Fibroblast of skin of back (primary cell): ENCODE data around the gene ELOVL4. TPM values are rescaled to one million over a fixed set of nuclear protein-coding genes. Genes with fewer than 3 reads are reported as not detected.

ENCODE experiments used
- DNase-seq: peaks from one replicate; pipeline ENCODE4 v3.0.0-alpha.2; 2013
- polyA plus RNA-seq, 2 experiments: library from polyadenylated mRNA; unstranded; fragments of 120-200 nt; gene quantifications; one replicate each; pipeline ENCODE4 v1.2.1, GENCODE V29; 2013; ENCODE audit not compliant: insufficient read length in 2 of 2

ELOVL4 gene
- polyA plus RNA-seq (2013, experiment 1 of 2; ENCODE audit: insufficient read length): 3.7 TPM
- 3.8 TPM for polyA plus RNA-seq (2013, experiment 2 of 2; ENCODE audit: insufficient read length)

GRCh38 chr6:79947191-79948186 lies at the start of gene ELOVL4:
ELOVL4 (minus strand) TSS chr6:79947553; CDS start chr6:79947279, 274 bp downstream.
- peak; percentile 80 for DNase-seq

DNA sequence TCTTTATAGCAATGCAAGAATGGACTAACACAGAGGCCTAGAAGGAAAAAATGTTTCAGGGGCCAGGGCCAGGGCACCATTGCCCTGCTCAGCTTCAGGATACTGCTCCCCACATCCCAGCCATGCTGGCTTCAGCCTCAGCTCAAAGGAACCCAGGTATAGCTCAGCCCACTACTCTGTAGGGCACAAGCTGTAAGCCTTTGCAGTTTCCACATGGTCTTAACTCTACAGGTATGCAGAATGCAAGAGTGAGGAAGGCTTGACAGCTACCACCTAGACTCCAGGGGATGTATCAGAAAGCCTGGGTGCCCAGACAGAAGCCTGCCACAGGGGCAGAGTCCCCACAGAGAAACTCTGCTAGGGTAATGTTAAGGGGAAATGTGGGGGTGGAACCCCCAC lies 46.6 kb upstream of the ELOVL4 start:
- no peak for DNase-seq

DNA sequence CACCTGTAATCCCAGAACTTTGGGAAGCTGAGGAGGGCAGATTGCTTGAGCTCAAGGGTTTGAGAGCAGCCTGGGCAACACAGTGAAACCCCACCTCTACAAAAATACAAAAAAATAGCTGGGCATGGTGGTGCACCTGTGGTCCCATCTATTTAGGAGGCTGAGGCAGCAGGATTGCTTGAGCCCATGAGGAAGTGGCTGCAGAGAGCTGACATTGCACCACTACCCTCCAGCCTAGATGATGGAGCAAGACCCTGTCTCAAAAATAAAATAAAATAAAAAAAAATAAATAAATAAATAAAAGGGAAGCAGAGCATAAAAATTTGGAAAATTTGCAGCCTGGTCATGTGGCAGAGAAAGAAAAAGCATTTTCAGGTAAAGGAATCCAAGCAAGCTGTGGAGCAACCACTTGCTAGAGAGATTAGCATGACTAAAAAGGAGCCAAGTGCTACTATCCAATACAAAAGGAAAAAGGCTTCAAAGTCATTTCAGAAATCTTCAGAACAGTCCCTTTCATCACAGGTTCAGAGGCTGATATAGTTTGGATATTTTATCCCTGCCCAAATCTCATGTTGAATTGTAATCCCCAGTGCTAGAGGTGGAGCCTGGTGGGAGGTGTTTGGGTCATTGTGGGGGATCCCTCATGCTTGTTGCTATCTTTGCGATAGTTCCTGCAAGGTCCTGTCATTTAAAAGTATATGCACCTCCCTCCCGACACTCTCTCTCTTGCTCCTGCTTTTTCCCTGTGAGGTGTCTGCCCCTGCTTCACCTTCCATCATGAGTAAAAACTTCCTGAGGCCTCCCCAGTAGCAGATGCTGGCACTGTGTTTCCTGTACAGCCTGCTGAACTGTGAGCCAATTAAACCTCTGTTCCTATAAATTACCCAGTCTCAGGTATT lies 45.9 kb upstream of the ELOVL4 start:
- DNase-seq: no peak

GRCh38 chr6:79989641-79990040 lies 42.3 kb upstream of the ELOVL4 start:
- DNase-seq: no peak

DNA sequence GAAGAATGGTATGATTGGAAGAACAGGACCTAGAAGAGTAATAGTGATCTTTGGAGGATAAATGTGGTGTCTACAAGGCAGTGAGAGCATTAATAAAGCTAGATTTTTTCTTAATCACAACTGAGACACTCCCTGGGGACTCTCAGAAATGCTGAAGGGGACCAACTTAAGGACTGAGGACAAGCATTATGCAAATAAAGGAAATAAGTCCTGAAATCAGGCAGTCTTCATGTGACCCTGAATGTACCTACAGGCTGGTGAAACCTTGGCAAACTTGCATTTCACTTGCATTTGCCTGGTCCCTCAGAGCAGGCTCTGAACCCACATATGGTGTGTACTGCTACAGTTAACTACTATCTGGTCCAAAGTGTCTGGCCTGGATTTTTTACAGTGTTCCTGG lies 37.8 kb upstream of the ELOVL4 start:
- DNase-seq: no peak

DNA sequence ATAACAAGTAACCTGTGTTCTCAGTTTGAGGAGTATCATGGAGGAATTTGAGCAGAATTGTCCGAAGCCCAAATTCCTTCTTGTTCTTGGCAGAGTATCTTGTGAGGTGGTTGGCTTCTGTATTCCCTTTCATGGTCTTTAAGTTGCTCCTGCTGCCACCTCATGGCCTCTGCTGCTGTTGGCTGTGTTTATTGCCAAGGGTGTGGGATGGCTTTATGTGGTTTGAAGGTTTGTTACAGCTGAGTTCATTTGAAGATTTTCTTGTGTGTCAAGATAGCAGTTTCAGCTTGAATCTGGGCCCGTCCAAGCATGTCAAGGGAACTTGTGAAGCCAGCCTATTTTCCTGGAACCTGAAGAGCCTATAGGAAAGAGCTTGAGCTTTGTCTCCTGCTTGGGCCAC lies 36.9 kb upstream of the ELOVL4 start:
- no peak for DNase-seq

DNA sequence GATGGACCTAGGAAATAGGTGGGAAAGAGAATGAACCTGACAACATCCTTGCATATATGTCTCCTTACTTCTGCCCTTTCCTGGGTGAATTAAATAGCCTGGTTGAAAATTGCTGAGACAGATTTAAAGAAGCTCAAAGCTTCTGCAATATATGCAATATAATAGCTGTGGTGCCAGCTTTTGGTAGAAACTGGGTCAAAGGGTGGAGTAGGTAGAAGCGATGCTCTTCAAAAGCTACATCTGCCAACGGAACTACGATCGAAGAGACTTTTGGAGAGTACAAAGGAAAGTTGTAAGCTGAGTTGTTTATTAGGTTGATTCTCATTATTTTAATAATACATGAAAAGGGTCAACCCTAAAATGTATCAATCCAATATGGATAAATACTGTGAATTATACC lies 34.3 kb upstream of the ELOVL4 start:
- no peak for DNase-seq

DNA sequence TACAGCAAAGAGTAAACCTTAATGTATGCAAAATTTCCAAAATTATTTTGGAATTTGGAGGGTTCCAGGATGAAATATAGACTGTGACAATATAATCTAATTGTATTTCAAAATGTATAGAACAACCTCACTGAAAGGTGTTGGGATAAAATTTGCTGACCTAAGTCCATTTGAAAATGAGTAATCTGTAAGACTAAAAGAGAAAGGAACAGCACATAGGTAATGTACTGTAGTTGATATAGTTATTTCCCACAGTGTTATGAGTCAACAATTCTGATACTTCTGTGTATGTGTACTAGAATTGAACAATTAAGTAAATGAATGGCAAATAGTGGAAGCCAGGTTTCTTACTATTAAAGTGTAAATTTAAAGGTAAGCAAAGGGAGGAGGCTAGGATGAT lies 23.8 kb upstream of the ELOVL4 start:
- no peak for DNase-seq

GRCh38 chr6:79969784-79970183 lies 22.4 kb upstream of the ELOVL4 start:
- no peak for DNase-seq

DNA sequence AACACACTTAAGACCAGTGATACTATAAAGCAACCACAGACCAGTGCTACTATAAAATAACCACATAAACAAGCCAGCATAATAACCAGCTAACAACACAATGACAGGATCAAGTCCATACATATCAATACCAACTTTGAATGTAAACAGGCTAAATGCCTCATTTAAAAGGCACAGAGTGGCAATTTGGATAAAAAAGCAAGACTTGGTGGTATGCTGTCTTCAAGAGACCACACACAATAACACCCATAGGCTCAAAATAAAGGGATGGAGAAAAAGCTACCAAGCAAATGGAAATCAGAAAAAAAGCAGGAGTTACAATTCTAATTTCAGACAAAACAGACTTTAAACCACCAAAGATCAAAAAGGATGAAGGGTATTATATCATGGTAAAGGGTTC lies 19.8 kb upstream of the ELOVL4 start:
- no peak for DNase-seq

- no peak for DNase-seq
Observed at GRCh38 chr6:79964607-79965081, 17.3 kb upstream of the ELOVL4 start.

DNA sequence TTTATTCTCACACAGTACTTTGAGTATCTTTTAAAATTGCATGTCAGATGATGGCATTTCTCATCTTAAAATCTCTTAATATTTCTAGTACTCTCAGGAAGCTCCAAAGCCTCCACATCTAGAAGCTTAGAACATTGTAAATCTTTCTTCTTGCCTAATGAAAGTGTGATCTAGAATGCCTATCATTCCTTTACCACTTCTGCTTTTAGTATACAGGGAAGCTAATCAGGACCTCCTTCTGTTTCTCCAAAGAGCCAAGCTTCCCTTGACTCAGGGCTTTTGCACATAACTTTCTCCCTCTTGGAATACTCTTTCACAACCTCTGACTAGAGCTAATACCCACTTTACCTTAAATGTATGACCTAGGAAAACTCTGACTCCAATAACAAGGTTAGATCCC lies 7.5 kb upstream of the ELOVL4 start:
- DNase-seq: no peak

GRCh38 chr6:79949233-79949632 lies 1.9 kb upstream of the ELOVL4 start:
- DNase-seq: peak; percentile 50

DNA sequence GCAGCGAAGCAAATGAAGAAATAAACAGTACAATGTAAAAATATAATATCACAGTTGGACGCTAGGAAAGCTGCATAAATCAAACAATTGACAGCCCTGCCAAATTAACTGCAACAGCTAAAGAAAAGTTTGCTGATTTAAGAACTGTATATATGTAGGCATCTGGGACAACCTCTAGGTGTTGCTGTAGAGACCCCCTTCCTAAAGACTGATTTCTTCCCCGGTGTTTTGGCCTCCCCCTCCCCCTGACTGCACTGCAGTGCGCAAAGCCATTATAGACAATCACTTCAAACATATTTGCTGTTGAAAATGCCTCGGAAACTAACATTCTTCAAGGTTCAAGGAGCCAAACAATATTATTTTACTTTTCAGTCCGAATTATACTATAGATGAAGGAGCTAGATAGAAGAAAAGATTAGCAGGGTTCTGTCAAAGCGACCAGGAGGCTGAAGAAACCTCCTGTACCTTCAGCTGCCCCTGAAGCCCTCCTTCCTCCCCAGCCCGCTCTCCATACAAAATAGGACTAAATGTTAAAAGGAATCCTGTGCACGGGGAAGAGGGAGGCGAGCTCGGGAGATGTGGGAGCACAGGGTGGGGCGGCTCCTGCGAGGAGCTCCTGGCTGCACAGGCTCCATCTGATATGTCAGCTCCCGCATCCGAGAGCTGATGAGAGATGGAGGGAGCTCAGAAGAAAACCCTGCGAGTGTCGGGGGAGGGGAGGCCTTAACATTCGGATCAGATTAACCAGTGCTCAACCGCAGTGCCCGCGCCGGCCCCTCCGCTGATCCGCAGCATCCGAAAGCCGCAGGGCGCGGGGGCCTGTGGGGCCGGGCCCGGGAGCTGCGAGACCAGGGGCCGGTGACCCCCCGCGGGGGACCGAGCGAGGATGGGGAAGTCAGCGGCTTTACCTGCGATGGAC lies 822 bp downstream of the ELOVL4 start:
- DNase-seq: peak; percentile 37

- DNase-seq: no peak
Observed at GRCh38 chr6:79943133-79943532, 4.2 kb downstream of the ELOVL4 start.

DNA sequence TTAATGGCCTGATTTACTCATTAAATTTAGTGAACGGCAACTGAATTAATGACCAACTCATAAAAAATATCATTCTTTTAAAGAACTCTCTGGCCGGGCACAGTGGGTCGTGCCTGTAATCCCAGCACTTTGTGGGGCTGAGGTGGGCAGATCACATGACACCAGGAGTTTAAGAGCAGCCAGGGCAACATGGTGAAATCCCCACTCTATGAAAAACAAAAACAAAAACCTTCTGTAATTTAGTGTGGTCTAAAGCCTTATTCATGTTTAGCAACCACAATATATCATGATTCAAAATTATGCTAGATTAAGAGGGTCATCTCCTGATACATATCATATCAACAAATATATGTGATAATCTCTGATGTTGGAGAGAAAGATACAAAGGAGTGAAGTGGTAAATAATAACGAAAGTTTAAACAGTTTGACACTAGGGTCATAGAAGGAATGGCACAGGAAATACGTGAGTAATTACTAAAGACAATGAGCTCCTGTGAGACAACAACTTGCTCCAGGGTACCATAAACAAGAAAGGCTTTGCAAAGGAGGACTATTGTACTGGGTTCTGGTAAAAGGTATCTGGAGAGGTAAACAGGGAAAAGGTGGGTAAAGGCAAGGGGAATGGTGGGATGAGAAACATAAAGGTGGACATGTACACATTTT lies 5.7 kb downstream of the ELOVL4 start:
- no peak for DNase-seq

DNA sequence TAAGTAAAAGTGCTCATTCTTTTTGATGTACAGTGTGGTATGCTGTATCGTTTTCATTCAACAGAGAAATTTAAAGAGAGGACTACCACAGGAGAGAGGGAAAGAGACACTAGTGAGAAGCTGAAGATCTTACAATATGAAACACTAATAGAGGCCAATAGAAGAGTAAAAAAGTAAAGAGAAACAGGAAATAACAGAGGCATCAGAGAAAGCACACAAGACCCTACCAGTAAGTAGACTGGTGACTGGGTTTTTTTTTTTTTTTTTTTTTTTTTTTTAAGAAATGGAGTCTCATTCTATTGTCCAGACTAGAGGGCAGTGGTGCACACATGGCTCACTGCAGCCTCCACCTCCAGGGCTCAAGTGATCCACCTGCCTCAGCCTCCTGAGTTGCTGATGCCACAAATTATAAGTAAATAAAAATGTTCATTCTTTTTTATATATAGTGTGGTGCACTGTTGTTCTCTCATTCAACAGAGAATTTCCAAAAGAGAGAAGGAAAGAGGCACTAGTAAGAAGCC lies 18.8 kb downstream of the ELOVL4 start:
- no peak for DNase-seq

- no peak for DNase-seq
Observed at GRCh38 chr6:79927758-79928157, 19.6 kb downstream of the ELOVL4 start.

- DNase-seq: no peak
Observed at GRCh38 chr6:79923270-79923669, 24.1 kb downstream of the ELOVL4 start.

GRCh38 chr6:79922018-79922417 lies 25.3 kb downstream of the ELOVL4 start:
- no peak for DNase-seq

- DNase-seq: no peak
Observed at GRCh38 chr6:79913369-79913768, 34.0 kb downstream of the ELOVL4 start.
